Common myeloid progenitor, CD34-positive (primary cell): ENCODE data around the gene EPHB1.

Experiments used
- CTCF ChIA-PET: fragments of 350-600 bp; sonication (Branson Sonifier 250); formaldehyde crosslinking; loops from one replicate; lab custom pipeline; 2021; ENCODE audit warnings: antibody characterized with exemption; lab: Charles Lee
- POLR2A ChIA-PET: fragments of 350-600 bp; sonication (Branson Sonifier 250); formaldehyde crosslinking; loops from one replicate; lab custom pipeline; 2021; ENCODE audit warnings: antibody characterized with exemption; lab: Charles Lee
- DNase-seq, 3 donors: peaks; one replicate each; pipeline versions ENCODE4 v3.0.0 to v3.0.0-alpha.2; 2013
- H3K27ac ChIP-seq, 2 experiments: 1 replicate in 1 of 2; 2 replicates in 1 of 2; pipeline ENCODE4 v1.7.0; 2013; ENCODE audit warnings: inconsistent platforms in 2 of 2, low read length in 2 of 2, mild to moderate bottlenecking in 2 of 2, low read depth in 1 of 2, moderate library complexity in 1 of 2; ENCODE audit not compliant: severe bottlenecking in 2 of 2, insufficient read depth in 1 of 2, poor library complexity in 1 of 2
- H3K27me3 ChIP-seq, 5 experiments: replicated peaks in 2 of 5; 1 replicate in 3 of 5; 2 replicates in 2 of 5; pipeline versions ENCODE4 v1.6.1 to v1.7.0; 2013; ENCODE audit warnings: low read length in 4 of 5, mild to moderate bottlenecking in 2 of 5, moderate library complexity in 2 of 5, inconsistent platforms in 1 of 5; ENCODE audit not compliant: insufficient read depth in 5 of 5, control insufficient read depth in 4 of 5
- H3K36me3 ChIP-seq, 4 experiments: 1 replicate in 2 of 4; 2 replicates in 2 of 4; pipeline versions ENCODE4 v1.6.1 to v1.7.0; 2013; ENCODE audit warnings: low read length in 3 of 4, control low read depth in 1 of 4, mild to moderate bottlenecking in 1 of 4; ENCODE audit not compliant: control insufficient read depth in 4 of 4, insufficient read depth in 4 of 4
- H3K4me1 ChIP-seq, 4 experiments: 1 replicate in 3 of 4; 2 replicates in 1 of 4; pipeline versions ENCODE4 v1.6.1 to v1.7.1; 2013; ENCODE audit warnings: low read length in 3 of 4, mild to moderate bottlenecking in 3 of 4, control low read depth in 1 of 4, inconsistent platforms in 1 of 4, moderate library complexity in 1 of 4; ENCODE audit not compliant: control insufficient read depth in 4 of 4, insufficient read depth in 4 of 4; ENCODE audit errors: control extremely low read depth in 1 of 4
- H3K4me3 ChIP-seq, 7 experiments: 1 replicate in 4 of 7; 2 replicates in 3 of 7; pipeline versions ENCODE4 v1.5.1 to v1.7.0; 2013; ENCODE audit warnings: mild to moderate bottlenecking in 7 of 7, low read length in 6 of 7, moderate library complexity in 6 of 7, inconsistent platforms in 2 of 7, low read depth in 2 of 7, control low read depth in 1 of 7; ENCODE audit not compliant: insufficient read depth in 4 of 7, control insufficient read depth in 1 of 7; ENCODE audit errors: extremely low read depth in 1 of 7
- H3K9me3 ChIP-seq, 5 experiments: 1 replicate in 4 of 5; 2 replicates in 1 of 5; pipeline versions ENCODE4 v1.6.1 to v1.7.1; 2013; ENCODE audit warnings: low read length in 4 of 5, mild to moderate bottlenecking in 2 of 5, inconsistent platforms in 1 of 5, low read depth in 1 of 5, moderate library complexity in 1 of 5; ENCODE audit not compliant: control insufficient read depth in 4 of 5, insufficient read depth in 2 of 5; ENCODE audit errors: control extremely low read depth in 1 of 5
- WGBS: methylation state at CpG from one replicate; pipeline ENCODE4 v1.1.5; 2013; ENCODE audit not compliant: insufficient coverage; 5-methylcytosine and 5-hydroxymethylcytosine counted together

The EPHB1 gene

GRCh38 chr3:135248213-135248612, 453.2 kb downstream of the EPHB1 start:
- Histone ChIP-seq H3K27ac (no peak overlapping the region), H3K4me1 (no peaks in the 10 kb centered on the region), H3K4me3 (no peak overlapping the region), H3K27me3 (no peaks in the 10 kb centered on the region), H3K36me3 (no peaks in the 10 kb centered on the region), H3K9me3 (no peaks in the 10 kb centered on the region)
- ChIA-PET CTCF (no interaction called here), POLR2A (no interaction called here)
- 97% methylated on average over 12 of the region's 12 CpGs for WGBS
- no peak for DNase-seq

- no peaks in the 10 kb centered on the region for H3K27me3 ChIP-seq
- no peaks in the 10 kb centered on the region for H3K36me3 ChIP-seq
- no peak overlapping the region for H3K4me3 ChIP-seq
- ChIA-PET POLR2A (no interaction called here), CTCF (no interaction called here)
- H3K9me3 ChIP-seq: no peaks in the 10 kb centered on the region
- WGBS: 96% methylated on average over 5 of the region's 5 CpGs
- DNase-seq: no peak
- H3K27ac ChIP-seq: no peak overlapping the region
- no peaks in the 10 kb centered on the region for H3K4me1 ChIP-seq
Observed at GRCh38 chr3:135249186-135249585, 454.1 kb downstream of the EPHB1 start.

GRCh38 chr3:135258916-135259315, 463.9 kb downstream of the EPHB1 start:
- no peak overlapping the region for H3K4me3 ChIP-seq
- POLR2A ChIA-PET: no interaction called here
- H3K27me3 ChIP-seq: no peaks in the 10 kb centered on the region
- CTCF ChIA-PET: no interaction called here
- no peak for DNase-seq
- no peak overlapping the region for H3K27ac ChIP-seq
- no peaks in the 10 kb centered on the region for H3K36me3 ChIP-seq
- WGBS: 100% methylated on average over 1 of the region's 3 CpGs
- no peaks in the 10 kb centered on the region for H3K9me3 ChIP-seq
- no peaks in the 10 kb centered on the region for H3K4me1 ChIP-seq

- Histone ChIP-seq H3K9me3 (peaks cover 0 to 2% (median 0%) of the 10 kb centered on the region in 5 experiments), H3K36me3 (no peaks in the 10 kb centered on the region), H3K27ac (no peak overlapping the region), H3K4me1 (no peaks in the 10 kb centered on the region), H3K27me3 (no peaks in the 10 kb centered on the region), H3K4me3 (no peak overlapping the region)
- ChIA-PET POLR2A (no interaction called here), CTCF (no interaction called here)
- 100% methylated on average over 2 of the region's 2 CpGs for WGBS
- no peak for DNase-seq
Observed at GRCh38 chr3:135260025-135260424, 465.0 kb downstream of the EPHB1 start.

GRCh38 chr3:135261214-135261775, 466.2 kb downstream of the EPHB1 start:
- Histone ChIP-seq H3K4me1 (no peaks in the 10 kb centered on the region), H3K27me3 (no peaks in the 10 kb centered on the region), H3K9me3 (peaks cover 0 to 2% (median 0%) of the 10 kb centered on the region in 5 experiments), H3K4me3 (no peak overlapping the region), H3K36me3 (no peaks in the 10 kb centered on the region), H3K27ac (no peak overlapping the region)
- no peak for DNase-seq
- ChIA-PET CTCF (no interaction called here), POLR2A (no interaction called here)
- WGBS: 94% methylated on average over 5 of the region's 6 CpGs

GRCh38 chr3:135261916-135262315, 466.9 kb downstream of the EPHB1 start:
- Histone ChIP-seq H3K4me3 (no peak overlapping the region), H3K36me3 (no peaks in the 10 kb centered on the region), H3K4me1 (no peaks in the 10 kb centered on the region), H3K27me3 (no peaks in the 10 kb centered on the region), H3K27ac (no peak overlapping the region), H3K9me3 (peaks cover 0 to 2% (median 0%) of the 10 kb centered on the region in 5 experiments)
- no CpG with 5 or more reads among the region's 1 CpG for WGBS
- no peak for DNase-seq
- POLR2A ChIA-PET: no interaction called here
- CTCF ChIA-PET: no interaction called here

GRCh38 chr3:135262441-135262840, 467.4 kb downstream of the EPHB1 start:
- Histone ChIP-seq H3K4me1 (no peaks in the 10 kb centered on the region), H3K27ac (no peak overlapping the region), H3K9me3 (peaks cover 0 to 2% (median 0%) of the 10 kb centered on the region in 5 experiments), H3K27me3 (no peaks in the 10 kb centered on the region), H3K36me3 (no peaks in the 10 kb centered on the region), H3K4me3 (no peak overlapping the region)
- CTCF ChIA-PET: no interaction called here
- WGBS: no CpG with 5 or more reads among the region's 4 CpGs
- POLR2A ChIA-PET: no interaction called here
- no peak for DNase-seq
